Activated CD4-positive, CD25-positive, alpha-beta regulatory T cell treated with anti-CD3 and anti-CD28 coated beads, Interleukin-2, amount 50 U/mL, for 24 hours (primary cell): Measurements from ENCODE around the gene RELCH.

ENCODE experiments used
- ATAC-seq, 2 donors: fragments of 150-1000 bp; cut with Tn5 transposase; one replicate each; pipeline ENCODE4 v1.10.0; 2021; ENCODE audit warnings: mild to moderate bottlenecking in 1 of 2, moderate library complexity in 1 of 2

RELCH gene

DNA sequence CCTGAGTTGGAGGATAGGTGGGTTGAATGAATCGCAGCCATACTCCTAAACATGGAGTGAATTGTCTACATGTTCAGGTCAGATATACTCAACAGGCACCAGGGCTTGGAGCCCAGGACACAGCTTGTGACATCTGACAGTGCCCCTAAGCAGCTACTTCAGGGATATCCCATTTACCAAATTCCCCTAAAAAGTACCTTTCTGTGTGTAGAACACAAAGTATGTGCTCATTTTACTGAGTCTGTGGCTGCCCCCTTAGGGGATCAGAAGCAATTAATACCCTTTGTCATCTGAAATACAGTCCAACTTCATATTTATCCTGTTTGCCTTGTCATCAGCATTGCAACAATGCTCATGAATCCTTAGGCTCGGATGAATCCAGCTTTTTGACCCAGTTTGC, 158.9 kb downstream of the RELCH start:
- no peak for ATAC-seq

DNA sequence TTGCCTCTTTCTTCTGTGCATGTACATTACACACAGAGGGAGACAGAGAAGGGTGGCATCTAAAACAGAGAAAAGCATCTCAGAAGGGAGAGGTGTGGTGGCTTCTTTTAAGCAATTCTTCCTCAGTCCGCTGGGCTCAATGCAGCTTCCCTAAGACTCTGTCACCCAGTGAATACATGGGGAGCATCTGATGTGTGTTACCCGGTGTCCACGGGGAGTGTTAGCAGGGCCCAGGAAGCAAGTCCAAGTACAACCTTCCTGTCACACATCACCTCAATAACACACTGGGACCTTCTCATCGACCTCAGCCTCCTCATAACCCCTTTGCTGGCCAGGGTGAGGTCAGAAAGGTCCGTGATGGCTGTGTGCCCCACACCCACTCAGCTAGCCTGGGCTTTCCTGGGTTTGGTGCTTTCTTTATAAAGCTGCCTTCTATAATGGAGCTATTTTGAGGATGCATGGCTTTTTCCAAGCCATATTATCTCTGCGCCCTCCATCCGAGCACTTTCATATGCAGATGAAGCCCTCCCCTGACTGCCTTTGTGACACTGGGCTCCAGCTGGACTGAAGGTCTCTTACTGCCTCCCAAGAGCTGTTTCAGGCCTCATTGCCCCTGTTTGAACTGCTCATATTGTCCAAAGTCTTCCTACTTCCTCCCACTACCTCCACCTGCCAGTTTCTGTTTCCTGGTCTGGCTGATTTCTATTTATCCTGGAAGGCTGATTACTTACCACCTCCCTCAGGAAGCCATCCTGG, 159.5 kb downstream of the RELCH start:
- ATAC-seq: no peak

DNA sequence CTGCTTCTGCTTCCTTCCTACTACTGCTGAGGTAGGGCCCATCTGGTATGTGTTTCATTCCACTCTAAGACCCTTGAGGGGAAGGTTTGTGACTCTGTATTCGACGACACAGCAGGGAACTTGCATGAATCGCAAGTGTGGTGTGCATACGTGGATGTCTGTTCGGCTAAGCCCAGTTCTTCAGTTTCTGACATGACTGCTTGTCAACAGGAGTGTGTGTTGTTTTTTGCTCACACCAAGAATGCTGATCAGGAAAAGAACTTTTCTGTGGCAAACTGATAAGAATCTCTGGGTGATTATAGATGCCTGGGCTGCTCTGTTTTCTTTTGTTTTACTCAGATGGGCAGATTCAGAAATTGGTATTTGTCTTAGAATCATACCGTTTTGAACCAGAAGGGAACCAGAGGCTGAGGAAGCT, 160.0 kb downstream of the RELCH start:
- ATAC-seq: no peak

DNA sequence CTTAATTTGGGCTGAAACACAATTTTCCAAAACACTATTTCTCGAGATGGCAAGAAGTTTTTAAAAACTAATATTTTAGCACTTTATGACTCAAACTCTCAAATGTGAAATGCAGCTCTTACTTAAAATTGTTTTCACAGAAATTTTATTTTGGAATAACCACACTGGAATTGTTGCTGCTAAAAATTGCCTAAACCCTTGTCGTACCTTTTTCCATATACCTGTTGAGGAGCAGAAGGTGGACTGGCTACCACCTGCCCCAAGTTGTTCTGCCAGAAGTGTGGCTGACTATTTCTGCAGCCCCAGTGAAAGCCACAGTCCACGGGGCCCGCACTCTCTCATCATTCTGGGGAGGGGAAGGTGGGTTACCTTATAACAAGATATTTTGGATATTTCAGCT, 161.4 kb downstream of the RELCH start:
- ATAC-seq: no peak

DNA sequence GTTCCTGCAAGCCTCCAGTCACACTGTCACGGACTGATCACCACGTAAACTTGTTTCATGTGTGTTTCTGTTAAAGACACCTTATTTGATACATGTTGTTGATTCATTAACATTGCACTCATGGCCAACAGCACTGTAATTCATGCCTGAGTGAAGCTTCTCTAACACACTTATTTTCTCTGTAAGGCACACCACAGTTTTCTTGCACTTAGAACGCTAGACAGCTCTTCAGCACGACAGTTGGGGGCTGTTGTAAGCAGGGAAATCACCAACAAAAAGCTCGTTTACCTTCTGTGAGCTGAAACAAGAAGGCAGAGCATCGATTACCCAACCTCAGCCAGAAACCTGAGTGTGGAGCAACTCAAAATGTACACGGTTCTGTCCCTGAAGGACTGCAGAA, 166.1 kb downstream of the RELCH start:
- no peak for ATAC-seq

- no peak for ATAC-seq
These were observed 167.1 kb downstream of the RELCH start for GRCh38 chr18:62354151-62354550.

- ATAC-seq: no peak
These were observed 170.1 kb downstream of the RELCH start for GRCh38 chr18:62357079-62357719.
